Thyroid gland (tissue), 4 donors: Measurements from ENCODE around the gene CTIF.

ENCODE experiments used
- POLR2A ChIP-seq, 2 donors: fragments of 450-650 bp; IDR thresholded peaks; one replicate each; pipeline ENCODE4 v1.6.1; 2017; ENCODE audit warnings: antibody characterized with exemption in 2 of 2, mild to moderate bottlenecking in 2 of 2, moderate library complexity in 1 of 2
- TF ChIP-seq, protein P1 (sequence below), 6 experiments: fragments of 200-600 bp in 3 of 6; fragments of 450-650 bp in 3 of 6; sonication (generic) in 3 of 6; IDR thresholded peaks; one replicate each; pipeline ENCODE4 v1.5.1; 2016 to 2019; ENCODE audit warnings: antibody characterized with exemption in 6 of 6, mild to moderate bottlenecking in 2 of 6, inconsistent platforms in 1 of 6, moderate library complexity in 1 of 6

- no peak for TF ChIP-seq POLR2A (IDR thresholded peaks at IDR 0.05)
- TF ChIP-seq, protein P1, sequence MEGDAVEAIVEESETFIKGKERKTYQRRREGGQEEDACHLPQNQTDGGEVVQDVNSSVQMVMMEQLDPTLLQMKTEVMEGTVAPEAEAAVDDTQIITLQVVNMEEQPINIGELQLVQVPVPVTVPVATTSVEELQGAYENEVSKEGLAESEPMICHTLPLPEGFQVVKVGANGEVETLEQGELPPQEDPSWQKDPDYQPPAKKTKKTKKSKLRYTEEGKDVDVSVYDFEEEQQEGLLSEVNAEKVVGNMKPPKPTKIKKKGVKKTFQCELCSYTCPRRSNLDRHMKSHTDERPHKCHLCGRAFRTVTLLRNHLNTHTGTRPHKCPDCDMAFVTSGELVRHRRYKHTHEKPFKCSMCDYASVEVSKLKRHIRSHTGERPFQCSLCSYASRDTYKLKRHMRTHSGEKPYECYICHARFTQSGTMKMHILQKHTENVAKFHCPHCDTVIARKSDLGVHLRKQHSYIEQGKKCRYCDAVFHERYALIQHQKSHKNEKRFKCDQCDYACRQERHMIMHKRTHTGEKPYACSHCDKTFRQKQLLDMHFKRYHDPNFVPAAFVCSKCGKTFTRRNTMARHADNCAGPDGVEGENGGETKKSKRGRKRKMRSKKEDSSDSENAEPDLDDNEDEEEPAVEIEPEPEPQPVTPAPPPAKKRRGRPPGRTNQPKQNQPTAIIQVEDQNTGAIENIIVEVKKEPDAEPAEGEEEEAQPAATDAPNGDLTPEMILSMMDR (IDR thresholded peaks at IDR 0.05), result no peak
These were observed 312.2 kb downstream of the CTIF start for GRCh38 chr18:48850822-48851598.
